Stimulated activated naive B cell treated with anti-CD40 and anti-IgM and Interleukin-4, amounts not matched to agents 10 μg/mL and 1 μg/mL and 100 μg/mL, for 72 hours (primary cell): ENCODE results near the gene MEX3C.

Source experiments
- ATAC-seq, 2 donors: fragments of 150-1000 bp; cut with Tn5 transposase; replicated peaks; 2 replicates each; pipeline ENCODE4 v1.10.0; 2021; ENCODE audit warnings: moderate library complexity in 1 of 2
- DNase-seq: peaks from one replicate; pipeline ENCODE4 v3.0.0; 2021
- H3K27ac Mint-ChIP-seq: one replicate; pipeline ENCODE4 v1.8.0; 2022; ENCODE audit warnings: mild to moderate bottlenecking, mixed read lengths
- H3K27me3 Mint-ChIP-seq, 2 donors: one replicate each; pipeline ENCODE4 v1.8.0; 2022; ENCODE audit warnings: mixed read lengths in 2 of 2
- H3K36me3 Mint-ChIP-seq, 2 donors: one replicate each; pipeline ENCODE4 v1.8.0; 2022; ENCODE audit warnings: mixed read lengths in 2 of 2, mild to moderate bottlenecking in 1 of 2
- H3K4me1 Mint-ChIP-seq, 2 donors: one replicate each; pipeline ENCODE4 v1.8.0; 2022; ENCODE audit warnings: mixed read lengths in 2 of 2, mild to moderate bottlenecking in 1 of 2
- H3K4me3 Mint-ChIP-seq, 2 donors: one replicate each; pipeline ENCODE4 v1.8.0; 2022; ENCODE audit warnings: mild to moderate bottlenecking in 2 of 2, mixed read lengths in 2 of 2, moderate library complexity in 1 of 2
- H3K9me3 Mint-ChIP-seq, 2 donors: one replicate each; pipeline ENCODE4 v1.8.0; 2022; ENCODE audit warnings: mixed read lengths in 2 of 2, mild to moderate bottlenecking in 1 of 2

The MEX3C gene

DNA sequence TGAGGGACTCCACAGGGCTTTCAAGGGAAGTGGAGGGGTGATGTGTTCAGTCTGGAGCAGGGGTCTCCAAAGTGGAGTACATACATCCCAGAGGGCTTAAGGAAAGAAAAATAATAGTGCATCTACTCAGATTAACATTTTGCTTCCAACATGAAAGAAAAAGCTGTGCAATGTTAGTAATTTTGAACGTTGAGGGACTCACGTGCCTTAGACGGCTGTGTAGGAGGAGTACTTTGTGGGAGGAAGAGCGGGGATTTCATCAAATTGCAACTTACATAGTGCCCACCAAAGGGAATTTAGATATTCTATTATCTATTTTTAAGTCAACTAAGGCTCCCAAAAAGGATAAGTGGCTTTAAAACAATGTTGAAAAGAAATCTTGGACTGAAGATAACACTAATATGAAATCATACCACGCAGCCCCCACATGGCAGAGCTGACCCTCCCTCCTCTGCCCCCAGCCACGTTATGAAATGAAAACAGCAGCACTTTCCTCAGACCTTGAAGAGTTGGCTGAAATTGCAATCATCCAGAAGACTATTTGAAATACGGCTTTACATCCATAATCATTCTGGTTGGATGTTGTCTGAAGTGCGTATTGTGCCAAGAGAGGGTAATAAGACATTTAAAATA lies 42.9 kb downstream of the MEX3C start:
- Mint-ChIP-seq H3K4me3 (peak overlapping the region; percentile 86 to 92), H3K4me1 (peaks cover 38 to 72% of the 10 kb centered on the region in 2 donors), H3K27me3 (no peaks in the 10 kb centered on the region), H3K9me3 (peaks cover 0 to 2% of the 10 kb centered on the region in 2 donors), H3K27ac (peak overlapping the region; percentile 99), H3K36me3 (peaks cover 6 to 11% of the 10 kb centered on the region in 2 donors)
- DNase-seq (no peak), ATAC-seq (no peak)

GRCh38 chr18:51153659-51154371 lies 43.7 kb downstream of the MEX3C start:
- peak overlapping the region; percentile 86 to 92 for H3K4me3 Mint-ChIP-seq
- DNase-seq (peak; percentile 77), ATAC-seq (peak; percentile 72 to 75)
- peak overlapping the region; percentile 99 for H3K27ac Mint-ChIP-seq
- no peaks in the 10 kb centered on the region for H3K27me3 Mint-ChIP-seq
- H3K36me3 Mint-ChIP-seq, result peaks cover 3 to 7% of the 10 kb centered on the region in 2 donors
- H3K4me1 Mint-ChIP-seq, result peaks cover 32 to 67% of the 10 kb centered on the region in 2 donors
- no peaks in the 10 kb centered on the region for H3K9me3 Mint-ChIP-seq

DNA sequence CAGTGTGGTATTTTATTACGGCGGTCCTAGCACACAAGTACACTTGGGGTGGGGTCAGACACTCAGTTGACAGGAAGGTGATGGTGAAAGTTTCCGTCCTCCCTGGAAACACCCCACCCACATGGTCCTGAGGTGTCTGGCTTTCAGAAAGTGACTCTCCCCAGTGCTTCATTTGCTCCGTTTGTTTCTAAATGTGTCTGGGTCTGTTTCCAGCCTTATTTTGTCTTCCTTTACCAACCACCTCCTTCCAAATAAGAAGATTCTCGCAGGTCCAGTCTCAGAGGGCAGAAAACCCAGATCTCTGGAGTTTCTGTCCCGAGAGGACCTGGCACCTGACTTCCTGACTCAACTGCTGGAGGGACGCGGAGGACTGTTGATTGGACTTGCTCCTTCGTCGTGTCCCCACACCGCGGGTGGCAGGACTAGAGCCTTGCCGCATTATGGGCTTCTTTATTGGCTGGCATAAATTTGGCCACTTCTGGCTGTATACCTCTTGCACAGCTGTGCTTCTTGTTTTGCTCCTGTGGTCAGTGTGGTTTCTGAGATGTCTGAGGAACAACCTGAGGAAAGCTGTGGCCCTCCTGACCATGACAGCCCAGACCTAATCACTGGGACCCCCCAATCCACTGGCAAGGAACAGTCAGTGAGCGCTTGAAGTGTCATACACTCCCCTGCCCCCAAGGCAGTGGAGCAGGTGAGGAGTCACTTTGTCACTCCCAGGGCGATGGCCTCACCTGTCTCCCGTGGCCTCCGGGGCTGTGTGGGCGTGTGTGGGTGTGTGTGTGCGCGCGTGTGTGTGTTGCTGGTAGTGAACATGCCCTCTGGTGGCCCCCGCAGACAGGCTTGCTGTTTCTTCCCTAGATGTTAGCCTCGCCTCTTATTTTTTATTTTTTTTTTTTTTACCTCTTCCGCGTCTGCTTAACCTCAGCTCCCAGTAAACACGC lies 45.6 kb downstream of the MEX3C start:
- H3K36me3 Mint-ChIP-seq, result peaks cover 3 to 5% of the 10 kb centered on the region in 2 donors
- H3K4me3 Mint-ChIP-seq, result peak overlapping the region; percentile 76 to 83
- DNase-seq (peak; percentile 76), ATAC-seq (peak; percentile 67 to 69)
- H3K27ac Mint-ChIP-seq, result peak overlapping the region; percentile 95
- H3K27me3 Mint-ChIP-seq, result no peaks in the 10 kb centered on the region
- peaks cover 29 to 54% of the 10 kb centered on the region in 2 donors for H3K4me1 Mint-ChIP-seq
- H3K9me3 Mint-ChIP-seq, result no peaks in the 10 kb centered on the region

DNA sequence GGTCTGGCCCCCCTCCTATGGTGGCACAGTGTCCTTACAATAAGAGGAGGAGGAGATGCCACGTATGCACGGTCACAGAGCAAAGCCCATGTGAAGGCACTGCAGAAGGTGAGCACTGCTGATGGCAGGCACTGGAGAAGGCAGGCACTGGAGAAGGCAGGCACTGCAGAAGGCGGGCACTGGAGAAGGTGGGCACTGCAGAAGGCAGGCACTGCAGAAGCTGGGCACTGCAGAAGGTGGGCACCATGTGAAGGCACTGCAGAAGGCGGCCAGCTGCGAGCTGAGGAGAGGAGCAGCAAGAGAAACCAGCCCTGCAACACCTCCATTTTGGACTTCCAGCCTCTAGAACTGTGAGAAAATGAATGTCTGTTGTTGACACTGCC lies 46.3 kb downstream of the MEX3C start:
- H3K4me3 Mint-ChIP-seq, result peak overlapping the region in 1 of 2 donors; percentile 29
- peaks cover 29 to 49% of the 10 kb centered on the region in 2 donors for H3K4me1 Mint-ChIP-seq
- H3K27me3 Mint-ChIP-seq, result no peaks in the 10 kb centered on the region
- ATAC-seq (no peak), DNase-seq (no peak)
- H3K36me3 Mint-ChIP-seq, result peaks cover 3 to 5% of the 10 kb centered on the region in 2 donors
- H3K27ac Mint-ChIP-seq, result peak overlapping the region; percentile 95
- H3K9me3 Mint-ChIP-seq, result no peaks in the 10 kb centered on the region

GRCh38 chr18:51150113-51150700 lies 47.3 kb downstream of the MEX3C start:
- H3K27me3 Mint-ChIP-seq, result no peaks in the 10 kb centered on the region
- H3K9me3 Mint-ChIP-seq, result no peaks in the 10 kb centered on the region
- H3K27ac Mint-ChIP-seq, result peak overlapping the region; percentile 84
- H3K4me3 Mint-ChIP-seq, result no peak overlapping the region
- ATAC-seq (no peak), DNase-seq (no peak)
- H3K36me3 Mint-ChIP-seq, result peaks cover 3 to 5% of the 10 kb centered on the region in 2 donors
- H3K4me1 Mint-ChIP-seq, result peaks cover 29 to 49% of the 10 kb centered on the region in 2 donors

DNA sequence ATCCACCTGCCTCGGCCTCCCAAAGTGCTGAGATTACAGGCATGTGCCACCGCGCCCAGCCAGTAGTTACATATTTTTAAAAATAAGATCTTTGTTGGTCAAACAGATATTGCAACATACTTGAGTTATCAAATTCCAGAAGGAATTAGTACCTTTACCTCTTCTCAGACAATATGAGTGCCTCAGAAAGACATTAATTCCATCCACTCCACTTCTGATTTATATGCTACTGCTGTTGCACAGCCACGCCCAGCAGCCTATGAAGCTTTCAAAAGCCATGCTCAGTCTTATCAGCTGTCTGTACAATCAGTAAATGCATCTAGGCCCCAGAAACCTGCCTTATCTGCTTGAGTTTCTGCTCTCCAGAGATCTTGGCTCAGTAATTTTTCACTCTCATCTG lies 47.8 kb downstream of the MEX3C start:
- no peaks in the 10 kb centered on the region for H3K9me3 Mint-ChIP-seq
- peak overlapping the region; percentile 84 for H3K27ac Mint-ChIP-seq
- no peaks in the 10 kb centered on the region for H3K27me3 Mint-ChIP-seq
- ATAC-seq, result no peak
- no peak overlapping the region for H3K4me3 Mint-ChIP-seq
- no peak for DNase-seq
- H3K36me3 Mint-ChIP-seq, result peaks cover 3 to 5% of the 10 kb centered on the region in 2 donors
- peaks cover 27 to 46% of the 10 kb centered on the region in 2 donors for H3K4me1 Mint-ChIP-seq

GRCh38 chr18:51146909-51147308 lies 50.6 kb downstream of the MEX3C start:
- Mint-ChIP-seq H3K27ac (no peak overlapping the region), H3K27me3 (no peaks in the 10 kb centered on the region), H3K9me3 (no peaks in the 10 kb centered on the region), H3K4me1 (peaks cover 13 to 25% of the 10 kb centered on the region in 2 donors), H3K4me3 (no peak overlapping the region), H3K36me3 (peaks cover 3 to 5% of the 10 kb centered on the region in 2 donors)
- ATAC-seq (no peak), DNase-seq (no peak)

- no peak for ATAC-seq
- H3K27ac Mint-ChIP-seq, result no peak overlapping the region
- DNase-seq, result no peak
- no peaks in the 10 kb centered on the region for H3K27me3 Mint-ChIP-seq
- no peaks in the 10 kb centered on the region for H3K9me3 Mint-ChIP-seq
- H3K4me3 Mint-ChIP-seq, result no peak overlapping the region
- H3K4me1 Mint-ChIP-seq, result peaks cover 12 to 21% of the 10 kb centered on the region in 2 donors
- no peaks in the 10 kb centered on the region for H3K36me3 Mint-ChIP-seq
Measured at GRCh38 chr18:51138936-51139335, 58.5 kb downstream of the MEX3C start.

DNA sequence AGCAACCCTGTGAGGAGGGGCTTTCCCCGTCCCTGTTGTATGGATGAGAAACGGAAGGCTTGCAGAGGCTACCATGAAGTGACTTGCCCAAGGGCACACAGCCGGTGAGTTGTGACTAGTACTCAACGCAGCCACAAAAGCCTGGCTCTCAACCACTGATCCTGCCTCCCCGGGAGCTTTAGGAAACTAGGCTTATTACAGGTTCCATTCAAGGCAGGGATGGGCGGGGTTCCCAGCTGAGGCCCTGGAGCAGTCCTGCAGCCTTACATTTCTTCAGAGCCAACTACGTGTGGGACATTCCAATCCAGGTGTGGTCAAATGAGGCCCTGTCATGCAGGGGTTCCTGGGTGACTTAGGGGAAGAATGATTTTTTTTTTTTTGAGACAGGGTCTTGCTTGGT lies 59.6 kb downstream of the MEX3C start:
- H3K27me3 Mint-ChIP-seq, result no peaks in the 10 kb centered on the region
- DNase-seq (no peak), ATAC-seq (no peak)
- no peaks in the 10 kb centered on the region for H3K36me3 Mint-ChIP-seq
- no peak overlapping the region for H3K4me3 Mint-ChIP-seq
- H3K9me3 Mint-ChIP-seq, result no peaks in the 10 kb centered on the region
- no peak overlapping the region for H3K27ac Mint-ChIP-seq
- H3K4me1 Mint-ChIP-seq, result peaks cover 12 to 21% of the 10 kb centered on the region in 2 donors

DNA sequence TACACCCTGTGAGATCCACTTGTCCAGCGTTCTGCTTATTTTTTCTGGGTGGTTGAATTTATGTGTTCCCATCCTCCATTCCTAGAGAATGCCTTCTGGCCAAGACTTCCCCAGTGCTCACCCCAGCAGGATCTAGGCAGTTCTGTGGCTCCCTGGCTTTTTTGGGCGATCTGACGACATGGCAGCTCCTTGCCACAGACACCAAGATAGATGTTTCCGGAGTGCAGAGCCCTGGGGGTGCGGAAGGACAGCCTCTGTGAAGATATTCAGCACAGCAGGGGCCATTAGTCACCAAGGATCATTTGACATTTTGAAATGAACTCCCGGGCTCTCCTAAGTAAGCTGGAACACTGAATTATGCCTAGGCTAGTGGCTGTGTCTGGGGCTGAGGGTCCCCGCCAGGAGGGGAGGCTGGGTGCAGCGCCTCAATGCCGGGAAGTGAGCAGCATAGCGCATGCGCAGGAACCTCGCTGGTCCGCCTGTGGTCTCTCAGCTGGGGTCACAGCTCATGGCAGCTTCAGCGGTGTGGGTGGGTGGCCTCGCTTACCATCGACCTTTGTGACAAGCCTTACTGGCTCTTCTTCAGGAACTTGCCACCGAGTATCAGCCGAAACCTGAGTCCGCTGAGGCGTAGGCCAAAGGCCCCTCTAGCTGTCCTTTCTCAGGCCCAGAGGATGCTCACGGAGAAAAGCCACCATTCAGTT lies 60.3 kb downstream of the MEX3C start:
- Mint-ChIP-seq H3K27me3 (no peaks in the 10 kb centered on the region), H3K9me3 (no peaks in the 10 kb centered on the region), H3K4me3 (no peak overlapping the region), H3K36me3 (no peaks in the 10 kb centered on the region), H3K4me1 (peaks cover 12 to 18% of the 10 kb centered on the region in 2 donors), H3K27ac (no peak overlapping the region)
- DNase-seq (no peak), ATAC-seq (no peak)

DNA sequence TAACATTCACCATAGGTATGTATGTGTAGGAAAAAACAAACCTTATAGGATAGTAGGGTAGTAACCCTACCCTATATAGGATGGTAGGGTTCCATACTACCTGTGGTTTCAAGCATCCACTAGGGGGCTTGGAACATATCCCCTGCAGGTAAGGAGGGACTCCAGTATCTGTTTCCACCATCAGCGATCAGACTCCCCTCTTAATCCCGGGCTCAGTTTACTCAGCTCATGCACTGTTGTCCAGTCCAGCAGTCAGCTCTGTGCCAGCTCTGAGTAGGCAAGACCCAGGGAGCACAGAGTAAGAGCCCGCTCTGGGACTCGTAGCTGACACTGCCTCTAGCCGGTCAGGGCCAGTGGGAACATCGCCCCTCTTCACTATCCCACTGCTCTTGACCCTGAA lies 61.7 kb downstream of the MEX3C start:
- Mint-ChIP-seq H3K4me1 (peaks cover 8 to 13% of the 10 kb centered on the region in 2 donors), H3K36me3 (no peaks in the 10 kb centered on the region), H3K27me3 (no peaks in the 10 kb centered on the region), H3K9me3 (no peaks in the 10 kb centered on the region), H3K4me3 (no peak overlapping the region), H3K27ac (no peak overlapping the region)
- DNase-seq (no peak), ATAC-seq (peak; percentile 54 to 60)

- DNase-seq (no peak), ATAC-seq (no peak)
- no peak overlapping the region for H3K4me3 Mint-ChIP-seq
- no peaks in the 10 kb centered on the region for H3K27me3 Mint-ChIP-seq
- no peaks in the 10 kb centered on the region for H3K36me3 Mint-ChIP-seq
- H3K27ac Mint-ChIP-seq, result no peak overlapping the region
- no peaks in the 10 kb centered on the region for H3K9me3 Mint-ChIP-seq
- peaks cover 8 to 13% of the 10 kb centered on the region in 2 donors for H3K4me1 Mint-ChIP-seq
Measured at GRCh38 chr18:51135364-51135763, 62.1 kb downstream of the MEX3C start.

DNA sequence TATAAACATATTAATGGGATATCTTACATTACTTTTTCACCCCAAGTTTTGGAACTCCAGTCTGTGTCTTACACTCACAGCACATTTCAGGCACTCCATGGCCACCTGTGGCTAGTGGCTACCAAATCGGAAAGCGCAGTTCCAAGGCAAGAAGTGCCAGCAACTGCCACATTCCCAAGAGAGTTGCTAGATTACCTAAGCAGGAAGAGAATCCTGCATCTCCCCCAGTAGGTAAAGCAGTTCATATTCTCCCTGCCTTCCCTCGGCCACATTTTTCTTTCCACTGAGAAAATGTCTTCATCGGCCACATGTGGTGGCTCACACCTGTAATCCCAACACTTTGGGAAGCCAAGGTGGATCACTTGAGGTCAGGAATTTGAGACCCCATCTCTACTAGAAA lies 62.8 kb downstream of the MEX3C start:
- ATAC-seq, result no peak

More for the DNA sequence above, 62.8 kb downstream of the MEX3C start:
- Mint-ChIP-seq H3K4me1 (peaks cover 8 to 13% of the 10 kb centered on the region in 2 donors), H3K36me3 (no peaks in the 10 kb centered on the region), H3K27ac (no peak overlapping the region), H3K27me3 (no peaks in the 10 kb centered on the region), H3K9me3 (no peaks in the 10 kb centered on the region), H3K4me3 (no peak overlapping the region)
- no peak for DNase-seq
